Peyer's patch (tissue), 4 donors: ENCODE measurements around the gene CAV1. TPM values are rescaled to one million over a fixed set of nuclear protein-coding genes. Genes with fewer than 3 reads are reported as not detected.

Source experiments
- DNase-seq, 3 donors: peaks; one replicate each; pipeline ENCODE4 v3.0.0-alpha.2; 2017 to 2019
- H3K27ac ChIP-seq, 4 donors: fragments of 200-600 bp; sonication (generic); one replicate each; pipeline ENCODE4 v1.5.1; 2016 to 2019
- H3K27me3 ChIP-seq, 2 donors: fragments of 200-600 bp; sonication (generic); one replicate each; pipeline ENCODE4 v1.5.1; 2019
- H3K36me3 ChIP-seq, 3 donors: fragments of 200-600 bp; sonication (generic); one replicate each; pipeline ENCODE4 v1.5.1; 2016 to 2019
- H3K4me1 ChIP-seq, 4 donors: fragments of 200-600 bp; sonication (generic); one replicate each; pipeline ENCODE4 v1.5.1; 2016 to 2019
- H3K4me3 ChIP-seq, 4 donors: fragments of 200-600 bp; sonication (generic); 1 replicate in 3 of 4; 2 replicates in 1 of 4; pipeline ENCODE4 v1.5.1; 2016 to 2019; ENCODE audit warnings: mild to moderate bottlenecking in 1 of 4
- H3K9me3 ChIP-seq, 4 donors: fragments of 200-600 bp; sonication (generic); one replicate each; pipeline ENCODE4 v1.5.1; 2016 to 2019; ENCODE audit warnings: mild to moderate bottlenecking in 1 of 4
- POLR2A ChIP-seq, 2 donors: fragments of 450-650 bp; IDR thresholded peaks; one replicate each; pipeline ENCODE4 v1.5.1; 2017; ENCODE audit warnings: antibody characterized with exemption in 2 of 2, mild to moderate bottlenecking in 2 of 2, moderate library complexity in 2 of 2
- total RNA-seq, 4 donors: library from RNA; depleted of rRNA; stranded (reverse); fragments of >200 nt; gene quantifications; one replicate each; pipeline ENCODE4 v1.1.0, GENCODE V29; 2016
- TF ChIP-seq, protein P1 (sequence below), 6 experiments: fragments of 450-650 bp in 4 of 6; fragments of 200-600 bp in 2 of 6; sonication (generic) in 1 of 6; IDR thresholded peaks; one replicate each; pipeline ENCODE4 v1.5.1; 2017 to 2019; ENCODE audit warnings: antibody characterized with exemption in 6 of 6, mild to moderate bottlenecking in 3 of 6, moderate library complexity in 1 of 6

The CAV1 gene
- total RNA-seq, 4 donors from 2014 or later: 17.7 to 42.6 (median 27.6) TPM

GRCh38 chr7:116561697-116562483 is 37.1 kb downstream of the CAV1 start:
- H3K27ac ChIP-seq: no peak overlapping the region
- no peak for DNase-seq
- H3K36me3 ChIP-seq: no peaks in the 10 kb centered on the region
- H3K4me1 ChIP-seq: no peaks in the 10 kb centered on the region
- H3K27me3 ChIP-seq: no peaks in the 10 kb centered on the region
- TF ChIP-seq POLR2A (IDR thresholded peaks at IDR 0.05): no peak
- TF ChIP-seq, protein P1, sequence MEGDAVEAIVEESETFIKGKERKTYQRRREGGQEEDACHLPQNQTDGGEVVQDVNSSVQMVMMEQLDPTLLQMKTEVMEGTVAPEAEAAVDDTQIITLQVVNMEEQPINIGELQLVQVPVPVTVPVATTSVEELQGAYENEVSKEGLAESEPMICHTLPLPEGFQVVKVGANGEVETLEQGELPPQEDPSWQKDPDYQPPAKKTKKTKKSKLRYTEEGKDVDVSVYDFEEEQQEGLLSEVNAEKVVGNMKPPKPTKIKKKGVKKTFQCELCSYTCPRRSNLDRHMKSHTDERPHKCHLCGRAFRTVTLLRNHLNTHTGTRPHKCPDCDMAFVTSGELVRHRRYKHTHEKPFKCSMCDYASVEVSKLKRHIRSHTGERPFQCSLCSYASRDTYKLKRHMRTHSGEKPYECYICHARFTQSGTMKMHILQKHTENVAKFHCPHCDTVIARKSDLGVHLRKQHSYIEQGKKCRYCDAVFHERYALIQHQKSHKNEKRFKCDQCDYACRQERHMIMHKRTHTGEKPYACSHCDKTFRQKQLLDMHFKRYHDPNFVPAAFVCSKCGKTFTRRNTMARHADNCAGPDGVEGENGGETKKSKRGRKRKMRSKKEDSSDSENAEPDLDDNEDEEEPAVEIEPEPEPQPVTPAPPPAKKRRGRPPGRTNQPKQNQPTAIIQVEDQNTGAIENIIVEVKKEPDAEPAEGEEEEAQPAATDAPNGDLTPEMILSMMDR (IDR thresholded peaks at IDR 0.05): no peak
- H3K9me3 ChIP-seq: no peaks in the 10 kb centered on the region
- no peak overlapping the region for H3K4me3 ChIP-seq

DNA sequence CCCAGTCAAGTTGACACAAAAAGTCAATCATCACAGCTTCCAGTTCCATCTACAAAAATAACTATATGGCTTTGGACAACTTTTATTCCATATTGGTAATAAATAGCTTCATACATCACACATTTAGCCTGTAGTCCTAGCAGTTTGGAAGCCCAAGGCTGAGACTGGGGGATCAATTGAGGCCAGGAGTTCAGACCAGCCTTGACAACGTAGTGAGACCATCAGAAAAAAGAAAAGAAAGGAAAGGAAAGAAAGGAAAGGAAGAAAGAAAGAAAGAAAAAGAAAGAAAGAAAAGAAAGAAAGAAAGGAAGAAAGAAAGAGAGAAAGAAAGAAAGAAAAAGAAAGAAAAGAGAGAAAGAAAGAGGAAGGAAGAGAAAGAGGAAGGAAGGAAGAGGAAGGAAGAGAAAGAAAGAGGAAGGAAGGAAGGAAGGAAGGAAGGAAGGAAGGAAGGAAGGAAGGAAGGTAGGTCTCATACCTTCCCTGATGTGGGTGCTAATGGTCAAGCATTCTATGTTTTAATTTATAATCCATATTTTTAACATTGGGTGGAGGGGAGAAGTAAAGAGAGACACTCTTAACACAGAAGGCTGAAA is 37.8 kb downstream of the CAV1 start:
- TF ChIP-seq, protein P1 (IDR thresholded peaks at IDR 0.05): no peak
- no peak for TF ChIP-seq POLR2A (IDR thresholded peaks at IDR 0.05)
- H3K36me3 ChIP-seq: no peaks in the 10 kb centered on the region
- H3K27ac ChIP-seq: no peak overlapping the region
- no peaks in the 10 kb centered on the region for H3K27me3 ChIP-seq
- no peaks in the 10 kb centered on the region for H3K9me3 ChIP-seq
- H3K4me1 ChIP-seq: no peaks in the 10 kb centered on the region
- DNase-seq: no peak
- H3K4me3 ChIP-seq: no peak overlapping the region

- no peaks in the 10 kb centered on the region for H3K4me1 ChIP-seq
- H3K27me3 ChIP-seq: no peaks in the 10 kb centered on the region
- no peak for DNase-seq
- no peak overlapping the region for H3K4me3 ChIP-seq
- TF ChIP-seq, protein P1 (IDR thresholded peaks at IDR 0.05): no peak
- TF ChIP-seq POLR2A (IDR thresholded peaks at IDR 0.05): no peak
- H3K9me3 ChIP-seq: no peaks in the 10 kb centered on the region
- H3K36me3 ChIP-seq: no peaks in the 10 kb centered on the region
- no peak overlapping the region for H3K27ac ChIP-seq
Observed at GRCh38 chr7:116565981-116566380, 41.1 kb downstream of the CAV1 start.

- Histone ChIP-seq H3K4me3 (no peak overlapping the region), H3K9me3 (no peaks in the 10 kb centered on the region), H3K36me3 (no peaks in the 10 kb centered on the region), H3K4me1 (peaks cover 0 to 3% (median 0%) of the 10 kb centered on the region in 4 donors), H3K27ac (no peak overlapping the region), H3K27me3 (no peaks in the 10 kb centered on the region)
- DNase-seq: no peak
- no peak for TF ChIP-seq POLR2A (IDR thresholded peaks at IDR 0.05)
- TF ChIP-seq, protein P1 (IDR thresholded peaks at IDR 0.05): no peak
Observed at GRCh38 chr7:116566666-116567065, 41.8 kb downstream of the CAV1 start.

DNA sequence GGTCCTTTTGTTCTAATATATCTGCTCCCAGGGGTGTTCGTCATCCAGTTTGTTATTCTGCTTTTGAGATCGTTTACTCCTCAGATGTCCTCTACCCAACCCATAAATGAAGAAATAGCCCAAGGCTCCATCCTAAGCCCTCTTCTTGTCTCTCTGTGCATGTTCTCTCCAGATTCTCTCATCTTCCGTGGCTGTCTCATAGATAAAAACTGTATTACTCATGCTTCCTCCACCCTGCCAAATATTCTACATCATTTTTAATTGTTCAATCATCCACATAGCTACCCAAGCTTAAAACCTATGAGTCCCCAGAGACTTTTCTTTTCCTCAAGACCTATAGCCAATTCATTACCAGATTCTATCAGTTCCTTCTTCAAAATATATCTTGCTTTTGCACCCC is 44.9 kb downstream of the CAV1 start:
- no peak for DNase-seq
- TF ChIP-seq, protein P1 (IDR thresholded peaks at IDR 0.05): no peak
- no peak for TF ChIP-seq POLR2A (IDR thresholded peaks at IDR 0.05)

More for the DNA sequence above, 44.9 kb downstream of the CAV1 start:
- H3K4me3 ChIP-seq: no peak overlapping the region
- H3K4me1 ChIP-seq: peaks cover 0 to 12% (median 5%) of the 10 kb centered on the region in 4 donors
- H3K27me3 ChIP-seq: no peaks in the 10 kb centered on the region
- no peak overlapping the region for H3K27ac ChIP-seq
- no peaks in the 10 kb centered on the region for H3K9me3 ChIP-seq
- no peaks in the 10 kb centered on the region for H3K36me3 ChIP-seq
